ENCODE data around the gene SLC12A7.

GRCh38 chr5:1080432-1080831 lies 31.4 kb downstream of the SLC12A7 start:
- TF ChIP-seq CTCF (IDR thresholded peaks at IDR 0.05) (no peak), POLR2A (IDR thresholded peaks at IDR 0.05) (no peak)
